HG03460 (cell line): ENCODE data around the gene ZBTB5.
"Not testable (repeated sequence)": the region's sequence is repeated elsewhere in the genome, so short reads cannot be mapped to it uniquely, and the experiment has no call there.

Experiments
- ATAC-seq: cut with Tn5 transposase; IDR thresholded peaks from one replicate; pipeline ENCODE4 v1.9.1; 2021; ENCODE audit not compliant: unreplicated experiment

The ZBTB5 gene

DNA sequence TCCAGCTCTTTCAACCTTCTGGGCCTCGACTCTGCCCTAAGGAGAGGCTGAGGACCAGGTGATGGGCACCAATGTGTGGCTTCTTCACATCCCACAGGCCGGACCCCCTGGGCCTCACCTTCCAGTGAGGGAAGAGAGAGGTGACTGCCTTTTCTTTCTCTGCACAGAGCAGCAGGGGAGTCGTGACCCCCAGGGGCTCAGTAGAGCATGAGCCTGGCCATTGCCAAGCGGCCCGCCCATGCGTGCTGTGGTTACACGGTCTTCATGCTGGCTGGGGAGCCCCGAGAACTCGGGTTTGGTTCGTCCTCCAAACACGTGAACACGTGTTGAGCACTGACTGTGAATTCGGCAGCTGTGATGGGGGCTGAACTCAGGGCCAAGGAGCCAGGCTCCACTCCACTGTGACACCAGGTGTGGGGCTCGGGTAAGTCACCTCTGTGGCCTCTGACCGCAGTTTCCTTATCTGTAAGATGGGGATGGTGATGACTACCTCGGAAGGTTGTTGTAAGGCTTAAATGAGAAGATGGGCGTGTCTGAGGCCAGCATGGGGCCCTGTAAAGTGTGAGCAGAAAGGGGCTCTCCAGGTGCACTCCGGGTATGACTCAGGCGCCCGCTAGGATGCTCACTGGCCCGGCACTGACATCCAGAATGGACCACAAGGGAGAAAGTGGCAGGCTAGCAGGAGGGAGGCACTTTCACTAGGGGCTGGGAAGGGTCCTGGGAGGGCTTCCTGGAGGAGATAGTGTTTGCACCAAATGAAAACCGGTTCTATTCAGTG is 56.1 kb downstream of the ZBTB5 start:
- peak; percentile 84 for ATAC-seq

DNA sequence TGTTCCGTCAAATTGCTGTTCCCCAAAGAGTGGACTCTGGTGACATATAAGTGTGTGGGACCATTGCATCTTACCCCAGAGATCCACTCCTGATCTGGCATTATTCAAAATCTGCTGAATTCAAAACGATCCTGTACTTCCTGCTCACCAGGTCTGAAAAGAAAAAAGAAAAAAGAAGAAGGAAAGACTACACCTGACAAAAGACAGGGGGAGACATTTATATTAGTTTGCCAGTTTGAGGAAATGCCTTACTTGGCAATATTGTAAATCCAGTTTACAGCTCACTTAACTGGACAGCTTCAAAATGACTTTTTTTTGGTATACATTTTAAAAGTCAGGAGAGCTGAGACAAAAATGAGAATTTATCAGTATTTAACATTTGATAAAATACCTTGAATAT is 57.8 kb downstream of the ZBTB5 start:
- no peak for ATAC-seq

DNA sequence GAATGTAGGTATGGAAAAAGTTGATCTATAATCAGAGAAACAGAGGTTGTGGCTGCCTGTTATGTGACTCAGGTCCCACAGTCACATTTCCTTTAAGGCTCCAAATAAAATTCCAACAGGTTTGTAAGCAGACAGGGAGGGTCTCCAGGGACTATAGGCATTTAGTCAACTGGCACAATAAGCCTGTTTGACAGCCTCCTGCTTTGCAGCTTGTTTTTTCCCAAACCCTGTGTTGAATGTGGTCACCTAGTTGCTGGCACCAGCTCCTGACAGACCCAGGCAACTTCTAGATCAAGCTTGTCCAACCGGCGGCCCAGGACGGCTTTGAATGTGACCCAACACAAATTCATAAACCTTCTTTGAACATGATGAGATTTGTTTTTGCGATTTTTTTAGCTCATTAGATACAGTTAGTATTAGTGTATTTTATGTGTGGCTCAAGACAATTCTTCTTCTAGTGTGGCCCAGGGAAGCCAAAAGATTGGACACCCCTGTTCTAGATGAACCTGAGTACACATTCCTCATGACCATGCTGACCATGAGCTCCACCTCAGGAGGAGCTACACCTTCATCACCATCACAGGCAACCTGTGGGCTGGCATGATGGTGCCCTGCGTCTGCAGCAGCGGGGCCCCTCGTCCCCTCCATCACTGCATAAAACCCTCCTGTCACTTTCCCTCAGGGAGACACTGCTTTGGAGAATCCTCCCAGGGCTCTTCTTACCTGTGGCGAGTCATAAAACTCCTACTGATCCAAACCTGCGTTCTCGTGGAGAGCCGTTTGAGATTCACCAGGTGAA is 58.4 kb downstream of the ZBTB5 start:
- no peak for ATAC-seq

DNA sequence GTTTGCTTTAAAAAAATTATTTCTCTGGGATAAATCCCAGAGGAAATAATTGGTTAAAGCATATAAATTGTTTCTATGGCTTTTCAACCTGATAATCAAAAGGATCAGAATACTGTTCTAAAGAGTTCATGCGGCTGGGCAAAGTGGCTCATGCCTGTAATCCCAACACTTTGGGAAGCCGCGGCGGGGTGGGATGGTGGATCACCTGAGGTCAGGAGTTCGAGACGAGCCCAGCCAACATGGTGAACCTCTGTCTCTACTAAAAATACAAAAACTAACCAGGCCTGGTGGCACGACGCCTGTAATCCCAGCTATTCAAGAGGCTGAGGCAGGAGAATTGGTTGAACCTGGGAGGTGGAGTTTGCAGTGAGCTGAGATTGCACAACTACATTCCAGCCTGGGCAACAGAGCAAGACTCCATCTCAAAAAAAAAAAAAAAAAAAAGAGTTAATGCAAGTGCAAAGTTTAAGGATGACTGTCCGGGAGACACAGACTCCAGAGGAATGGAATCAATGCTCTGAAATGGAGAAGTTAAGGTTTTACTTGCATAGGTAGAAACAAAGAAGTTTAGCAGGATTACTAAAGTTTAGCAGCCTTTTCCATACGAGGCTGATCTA is 59.4 kb downstream of the ZBTB5 start:
- ATAC-seq, result no peak

DNA sequence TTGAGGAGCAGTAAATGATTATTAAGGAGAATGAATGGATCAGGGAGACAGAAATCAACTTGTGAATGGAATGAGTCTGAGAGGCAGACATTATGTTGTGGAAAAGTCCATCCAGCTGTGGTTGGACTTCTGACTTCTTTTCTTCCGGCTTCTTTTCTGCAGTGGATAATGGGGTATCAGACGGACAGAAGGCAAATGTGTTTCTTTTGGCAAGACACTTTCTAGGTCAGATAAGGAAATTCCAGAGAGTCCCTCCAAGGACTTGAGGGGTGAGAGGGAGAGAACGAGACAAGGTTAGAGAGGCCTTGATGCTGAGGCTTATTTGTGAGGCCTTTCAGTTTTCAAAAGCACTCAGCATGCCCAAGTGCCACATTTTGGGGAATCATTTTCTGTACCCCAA is 59.9 kb downstream of the ZBTB5 start:
- no peak for ATAC-seq

DNA sequence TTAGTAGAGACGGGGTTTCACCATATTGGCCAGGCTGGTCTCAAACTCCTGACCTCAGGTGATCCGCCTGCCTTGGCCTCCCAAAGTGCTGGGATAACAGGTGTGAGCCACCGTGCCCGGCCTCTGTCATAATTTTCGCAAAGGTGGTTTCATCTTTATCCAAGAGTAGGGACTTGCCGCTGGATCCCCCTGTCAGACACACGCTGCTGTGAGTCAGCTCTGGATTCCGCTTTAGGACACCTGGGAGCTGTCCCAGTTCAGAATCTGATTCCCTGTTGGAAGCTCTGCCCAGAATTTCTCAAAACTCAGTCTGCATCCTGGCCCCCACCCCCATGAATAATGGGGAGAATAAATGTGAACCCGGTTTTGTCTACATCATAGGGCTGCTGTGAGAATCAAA is 60.7 kb downstream of the ZBTB5 start:
- ATAC-seq, result no peak

DNA sequence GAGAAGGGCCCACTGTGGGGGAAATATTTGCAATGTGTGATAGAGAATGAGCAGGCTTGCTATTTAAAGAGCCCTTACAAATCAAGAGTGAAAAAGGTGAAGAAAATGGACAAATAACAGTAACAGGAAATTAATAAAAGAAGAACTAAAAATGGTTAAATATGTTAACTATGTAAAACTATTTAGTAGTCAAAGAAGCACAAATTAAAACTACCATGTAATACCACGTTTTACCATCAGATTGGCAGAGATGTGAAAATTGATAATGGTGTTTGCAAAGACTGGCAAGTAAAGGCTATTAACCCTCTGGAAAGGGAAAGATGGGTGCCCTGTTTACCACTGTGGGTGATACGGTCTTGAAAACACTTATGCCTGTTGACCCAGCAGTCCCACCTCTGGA is 65.9 kb downstream of the ZBTB5 start:
- no peak for ATAC-seq

DNA sequence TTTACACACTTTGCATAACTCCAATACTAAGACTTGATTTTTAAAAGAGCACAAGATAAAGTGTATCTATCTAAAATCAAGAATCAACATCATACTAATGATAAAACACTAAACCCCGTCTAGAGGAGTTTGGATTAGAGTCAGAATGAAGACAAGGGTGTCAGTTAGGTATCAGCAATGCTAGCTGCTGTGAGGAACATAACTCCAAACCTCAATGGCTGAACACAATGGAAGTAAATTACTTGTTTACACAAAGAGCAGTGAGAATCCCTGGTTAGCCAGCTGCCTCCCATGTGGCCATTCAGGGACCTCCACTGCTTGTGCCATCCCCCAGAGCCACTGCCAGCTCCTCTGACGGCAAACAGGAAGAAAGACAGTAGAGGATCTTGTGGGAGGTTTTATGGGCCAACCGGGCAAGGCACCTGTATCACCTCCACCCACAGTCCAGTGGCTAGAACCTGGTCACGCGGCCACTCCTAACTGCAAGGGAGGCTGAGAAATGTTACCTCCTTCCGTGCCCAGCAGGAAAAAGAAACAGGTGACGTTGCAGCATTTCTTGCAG is 66.7 kb downstream of the ZBTB5 start:
- ATAC-seq, result no peak

DNA sequence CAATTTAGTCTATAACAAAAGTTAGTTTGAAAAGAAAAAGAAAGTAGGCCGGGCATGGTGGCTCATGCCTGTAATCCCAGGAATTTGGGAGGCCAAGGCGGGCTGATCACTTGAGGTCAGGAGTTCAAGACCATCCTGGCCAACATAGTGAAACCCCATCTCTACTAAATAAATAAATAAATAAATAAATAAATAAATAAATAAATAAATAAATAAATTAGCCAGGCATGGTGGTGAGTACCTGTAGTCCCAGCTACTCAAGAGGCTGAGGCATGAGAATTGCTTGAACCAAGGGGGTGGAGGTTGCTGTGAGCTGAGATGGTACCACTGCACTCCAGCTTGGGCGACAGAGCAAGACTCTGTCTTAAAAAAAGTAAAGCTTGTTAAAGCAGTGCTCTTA is 67.3 kb downstream of the ZBTB5 start:
- ATAC-seq, result not testable (repeated sequence)

DNA sequence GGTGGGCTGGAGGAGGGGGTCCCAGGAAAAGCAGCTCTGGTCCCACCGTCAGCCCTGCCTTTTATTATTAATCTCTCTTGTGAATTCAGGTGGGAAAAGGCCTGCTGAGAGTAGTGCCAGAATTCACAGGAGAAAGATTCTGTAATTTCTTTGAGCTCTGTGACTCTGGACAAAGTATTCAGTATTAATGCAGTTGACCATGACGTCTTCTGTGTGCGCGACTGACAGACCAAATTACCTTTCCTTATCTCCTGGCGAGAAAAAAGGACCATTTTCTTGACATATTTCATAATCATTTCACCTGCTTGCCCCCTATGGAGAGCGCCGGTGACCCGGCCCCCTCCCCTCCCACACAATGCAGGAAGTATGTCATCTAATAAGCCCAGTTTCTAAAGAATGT is 69.6 kb downstream of the ZBTB5 start:
- no peak for ATAC-seq

DNA sequence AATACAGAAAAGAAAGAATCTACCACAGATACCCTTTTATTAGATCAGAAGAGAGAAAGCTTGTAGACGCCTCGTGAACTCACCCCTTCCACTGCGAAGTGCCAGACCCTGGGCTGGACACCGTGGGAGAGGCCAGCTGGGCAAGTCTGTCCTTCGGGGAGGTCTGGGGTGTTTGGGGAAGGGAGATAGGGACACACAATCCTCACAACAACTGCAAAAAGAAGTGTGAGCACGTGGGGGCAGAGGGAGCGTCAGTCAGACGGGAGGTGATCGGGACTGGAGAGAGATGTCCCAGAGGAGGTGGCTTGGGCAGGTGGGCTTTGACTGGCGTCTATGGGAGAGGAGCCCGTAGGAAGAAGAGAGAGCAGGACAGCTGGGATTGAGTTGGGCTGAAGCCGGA is 70.0 kb downstream of the ZBTB5 start:
- ATAC-seq, result no peak

DNA sequence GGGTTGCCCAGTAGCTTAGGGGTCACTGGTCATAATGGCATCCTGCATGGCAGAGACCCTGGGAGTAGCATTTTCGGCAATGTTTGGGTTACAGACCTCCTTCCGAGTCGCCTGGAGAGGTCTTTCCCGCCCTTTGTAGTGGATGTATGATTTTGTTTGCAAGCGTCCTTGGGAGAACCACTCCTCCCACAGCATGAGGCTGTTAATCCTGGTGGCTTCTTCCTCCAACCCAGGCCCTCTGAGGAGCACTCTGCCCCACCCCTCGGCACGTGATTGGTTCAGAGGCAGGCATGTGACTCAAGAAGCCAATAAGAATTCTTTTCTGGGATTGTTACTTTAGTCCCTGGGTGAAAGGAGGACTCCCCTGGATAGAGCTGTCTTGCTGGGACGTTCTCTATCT is 73.0 kb downstream of the ZBTB5 start:
- ATAC-seq, result no peak

DNA sequence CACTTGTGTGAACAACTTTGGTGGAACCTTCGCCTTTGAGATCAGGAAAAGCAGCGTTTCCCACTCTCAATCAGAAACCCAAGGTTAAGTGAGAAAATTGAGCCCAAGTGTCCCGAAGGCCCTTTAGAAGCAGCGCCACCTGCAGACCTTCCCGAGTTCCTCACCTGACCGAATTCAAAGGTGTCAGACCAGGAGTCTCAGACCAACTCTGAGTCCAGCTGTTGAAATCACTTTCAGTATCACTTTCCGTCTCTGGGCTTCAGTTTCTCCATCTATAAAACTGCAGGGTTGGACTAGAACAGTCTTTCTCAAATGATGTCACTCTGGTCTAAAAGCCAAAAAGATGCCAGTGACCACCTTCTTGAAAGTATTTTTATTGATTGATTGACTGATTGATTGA is 74.5 kb downstream of the ZBTB5 start:
- ATAC-seq, result peak; percentile 89
